A549 (cell line): Measurements from ENCODE around the gene CARMIL1. TPM values are rescaled to one million over a fixed set of nuclear protein-coding genes. Genes with fewer than 3 reads are reported as not detected.

Source experiments
- ATAC-seq, 2 experiments: fragments of 200-7000 bp in 1 of 2; fragments of >200 bp in 1 of 2; cut with Nextera tagmentation in 1 of 2; cut with Tn5 transposase in 1 of 2; 3 replicates each; pipeline versions ENCODE4 v1.8.0 to v1.9.1; 2018 to 2020; ENCODE audit warnings: mild to moderate bottlenecking in 1 of 2, moderate library complexity in 1 of 2
- CTCF ChIA-PET: fragments of 300-600 bp; sonication (Branson Sonifier 250); formaldehyde crosslinking; extraction: SDS; loops from one replicate; lab custom pipeline; 2021; ENCODE audit warnings: antibody characterized with exemption, inconsistent platforms; lab: Yijun Ruan, JAX
- POLR2A ChIA-PET: fragments of 350-600 bp; formaldehyde crosslinking; extraction: SDS; loops from one replicate; lab custom pipeline; 2021; ENCODE audit warnings: antibody characterized with exemption, inconsistent platforms; lab: Yijun Ruan, JAX
- DNase-seq, 2 experiments: peaks; one replicate each; pipeline versions ENCODE4 v3.0.0 to v3.0.0-alpha.2; 2011 to 2016; ENCODE audit warnings: low read depth in 1 of 2, low spot score in 1 of 2
- FAIRE-seq: peaks from 2 replicates; lab custom pipeline; 2011; peaks lifted over from hg19 to GRCh38; lab: Jason Lieb, UNC
- H3K27ac ChIP-seq, 2 experiments: fragments of >200 bp; sonication (Bioruptor Twin); formaldehyde crosslinking; 3 replicates each; pipeline ENCODE4 v1.5.1; 2016 to 2017
- H3K4me1 ChIP-seq: fragments of >200 bp; sonication (Bioruptor Twin); formaldehyde crosslinking; 3 replicates; pipeline ENCODE4 v1.6.1; 2016
- H3K4me2 ChIP-seq: fragments of >200 bp; sonication (Bioruptor Twin); formaldehyde crosslinking; 3 replicates; pipeline ENCODE4 v1.6.1; 2016
- H3K4me3 ChIP-seq: fragments of >200 bp; sonication (Bioruptor Twin); formaldehyde crosslinking; 3 replicates; pipeline ENCODE4 v1.5.1; 2016
- H3K9me3 ChIP-seq: fragments of >200 bp; sonication (Bioruptor Twin); formaldehyde crosslinking; 3 replicates; pipeline ENCODE4 v1.6.1; 2016
- CEBPB ChIP-seq, 2 experiments: fragments of >200 bp in 1 of 2; sonication (Bioruptor Twin) in 1 of 2; formaldehyde crosslinking in 1 of 2; IDR thresholded peaks; 2 replicates each; pipeline ENCODE4 v1.6.1; 2012 to 2016
- CHD4 ChIP-seq: fragments of 200-600 bp; sonication (generic); IDR thresholded peaks from 2 replicates; pipeline ENCODE4 v1.6.1; 2016; ENCODE audit warnings: antibody characterized with exemption, mild to moderate bottlenecking, borderline replicate concordance
- EP300 ChIP-seq, 2 experiments: fragments of >200 bp; sonication (Bioruptor Twin); formaldehyde crosslinking; IDR thresholded peaks; 2 replicates in 1 of 2; 3 replicates in 1 of 2; pipeline ENCODE4 v1.6.1; 2016 to 2017
- ESRRA ChIP-seq: fragments of 150-350 bp; IDR thresholded peaks from 2 replicates; pipeline ENCODE4 v1.6.1; 2014; ENCODE audit warnings: mild to moderate bottlenecking, low read length, borderline replicate concordance
- FOSB ChIP-seq: fragments of 250-450 bp; sonication (Bioruptor Pico); IDR thresholded peaks from 2 replicates; pipeline ENCODE4 v1.5.0; 2020; ENCODE audit warnings: mild to moderate bottlenecking, moderate library complexity
- FOSL2 ChIP-seq, 2 experiments: fragments of 450-650 bp in 1 of 2; fragments of >200 bp in 1 of 2; sonication (Bioruptor Twin) in 1 of 2; formaldehyde crosslinking; IDR thresholded peaks; 2 replicates each; pipeline versions ENCODE4 v1.5.0 to v1.6.1; 2016 to 2020; ENCODE audit warnings: mild to moderate bottlenecking in 1 of 2, moderate library complexity in 1 of 2
- GATA3 ChIP-seq: IDR thresholded peaks from 2 replicates; pipeline ENCODE4 v1.6.1; 2012; ENCODE audit warnings: borderline replicate concordance
- HDAC2 ChIP-seq: fragments of 200-600 bp; sonication (generic); IDR thresholded peaks from 2 replicates; pipeline ENCODE4 v1.6.1; 2016
- JUNB ChIP-seq: fragments of >200 bp; sonication (Bioruptor Twin); formaldehyde crosslinking; IDR thresholded peaks from 2 replicates; pipeline ENCODE4 v1.6.1; 2016
- MAZ ChIP-seq: fragments of 150-350 bp; IDR thresholded peaks from 2 replicates; pipeline ENCODE4 v1.6.1; 2014; ENCODE audit warnings: antibody characterized with exemption, low read depth, low read length, borderline replicate concordance
- POLR2A ChIP-seq: IDR thresholded peaks from 2 replicates; pipeline ENCODE4 v1.6.1; 2012; ENCODE audit warnings: mild to moderate bottlenecking, low read length
- POLR2AphosphoS2 ChIP-seq: conservative IDR thresholded peaks from 2 replicates; pipeline ENCODE4 v1.6.1; 2012; ENCODE audit warnings: low read length, improper control_type of control experiment, inconsistent platforms
- RCOR1 ChIP-seq: fragments of 150-350 bp; IDR thresholded peaks from 2 replicates; pipeline ENCODE4 v1.6.1; 2014; ENCODE audit warnings: antibody characterized with exemption, low read length, low read depth
- SREBF2 ChIP-seq: fragments of 450-650 bp; IDR thresholded peaks from 2 replicates; pipeline ENCODE4 v1.6.1; 2014; ENCODE audit warnings: mild to moderate bottlenecking, moderate library complexity
- TP53 ChIP-seq: fragments of 250-450 bp; sonication (Bioruptor Pico); IDR thresholded peaks from 2 replicates; pipeline ENCODE4 v1.5.0; 2021; ENCODE audit warnings: mild to moderate bottlenecking, moderate library complexity
- ZNF302 ChIP-seq: fragments of 250-450 bp; sonication (Bioruptor Pico); IDR thresholded peaks from 2 replicates; pipeline ENCODE4 v1.9.0; 2021; ENCODE audit warnings: inconsistent platforms, mild to moderate bottlenecking, moderate library complexity
- WGBS: methylation state at CpG from one replicate; pipeline ENCODE4 v1.1.6; 2017; ENCODE audit errors: missing lambda C conversion rate; 5-methylcytosine and 5-hydroxymethylcytosine counted together
- polyA plus RNA-seq, 4 experiments: library from polyadenylated mRNA; depleted of rRNA in 3 of 4; stranded (reverse); fragments of >200 nt; fragmentation: RNase III in 1 of 4; extraction: RNeasy Plus Mini Kit Qiagen cat#74134 plus additional on column Dnase treatment in 1 of 4; gene quantifications; 2 replicates in 3 of 4; 3 replicates in 1 of 4; pipeline ENCODE4 v1.2.3, GENCODE V29; 2011 to 2017
- TF ChIP-seq, protein P1 (sequence below): IDR thresholded peaks from 2 replicates; pipeline ENCODE4 v1.6.1; 2012; ENCODE audit warnings: low read depth, borderline replicate concordance
- TF ChIP-seq, protein P2 (sequence below): fragments of >200 bp; sonication (Bioruptor Twin); formaldehyde crosslinking; IDR thresholded peaks from 2 replicates; pipeline ENCODE4 v1.6.1; 2016
- TF ChIP-seq, protein P3 (sequence below): fragments of 250-450 bp; sonication (Bioruptor Pico); IDR thresholded peaks from 2 replicates; pipeline ENCODE4 v1.5.0; 2020; ENCODE audit warnings: low read depth, mild to moderate bottlenecking, moderate library complexity
- TF ChIP-seq, protein P4 (sequence below): fragments of 200-600 bp; sonication (generic); IDR thresholded peaks from 2 replicates; pipeline ENCODE4 v1.6.1; 2016; ENCODE audit warnings: antibody characterized with exemption, mild to moderate bottlenecking, moderate library complexity
- TF ChIP-seq, protein P5 (sequence below): fragments of 250-450 bp; sonication (Bioruptor Pico); IDR thresholded peaks from 2 replicates; pipeline ENCODE4 v1.5.0; 2021; ENCODE audit warnings: mild to moderate bottlenecking, moderate library complexity, borderline replicate concordance
- TF ChIP-seq, protein P6 (sequence below): fragments of >200 bp; sonication (Bioruptor Twin); formaldehyde crosslinking; IDR thresholded peaks from 3 replicates; pipeline ENCODE4 v1.5.1; 2016

Gene CARMIL1
- polyA plus RNA-seq, 2 of the 4 experiments (the other 2 are of a cell fraction), result 11.5 to 11.8 TPM

DNA sequence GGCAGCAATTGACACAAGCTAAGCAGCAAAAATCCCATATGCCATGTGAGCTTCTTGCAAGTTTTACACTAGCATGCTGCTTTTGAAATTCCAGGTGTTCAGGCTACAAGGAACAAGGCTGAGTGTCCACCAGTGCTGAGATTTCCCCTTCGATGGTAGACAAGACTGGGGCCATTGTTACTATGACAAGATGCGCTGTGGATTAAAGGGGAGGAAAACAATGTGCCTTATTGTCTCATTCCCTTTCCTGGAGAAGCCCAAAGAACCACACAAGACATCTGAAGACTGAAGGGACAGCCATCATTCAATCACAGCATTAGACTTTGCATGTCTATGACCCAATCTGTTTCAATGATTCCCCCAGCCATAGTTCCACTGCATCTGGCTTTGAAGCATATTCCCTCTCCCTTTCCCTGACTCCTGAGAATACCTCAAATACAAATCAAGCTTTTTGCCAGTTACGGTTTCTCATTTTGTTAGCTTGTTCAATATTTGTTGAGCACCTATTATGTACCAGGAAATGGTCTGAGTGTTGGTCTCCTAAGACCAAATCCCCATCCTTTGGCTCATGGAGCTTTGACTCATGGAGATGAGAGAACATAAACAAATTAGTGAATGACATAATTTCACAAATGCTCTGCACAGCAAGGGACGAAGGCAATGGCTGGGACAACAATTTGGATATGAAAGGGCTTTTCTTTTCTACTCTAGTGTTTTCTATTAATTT, 349.5 kb downstream of the CARMIL1 start:
- POLR2A ChIA-PET, result no interaction called here
- FAIRE-seq (no peak), DNase-seq (no peak), ATAC-seq (no peak)
- Histone ChIP-seq H3K9me3 (no peaks in the 10 kb centered on the region), H3K4me3 (no peak overlapping the region), H3K4me1 (no peaks in the 10 kb centered on the region), H3K27ac (no peak overlapping the region), H3K4me2 (no peak overlapping the region)
- WGBS, result 88% methylated on average over 4 of the region's 4 CpGs
- no peak for TF ChIP-seq CHD4
- no peak for TF ChIP-seq ESRRA
- TF ChIP-seq, protein P1, sequence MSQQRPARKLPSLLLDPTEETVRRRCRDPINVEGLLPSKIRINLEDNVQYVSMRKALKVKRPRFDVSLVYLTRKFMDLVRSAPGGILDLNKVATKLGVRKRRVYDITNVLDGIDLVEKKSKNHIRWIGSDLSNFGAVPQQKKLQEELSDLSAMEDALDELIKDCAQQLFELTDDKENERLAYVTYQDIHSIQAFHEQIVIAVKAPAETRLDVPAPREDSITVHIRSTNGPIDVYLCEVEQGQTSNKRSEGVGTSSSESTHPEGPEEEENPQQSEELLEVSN, result no peak
- TF ChIP-seq, protein P2, sequence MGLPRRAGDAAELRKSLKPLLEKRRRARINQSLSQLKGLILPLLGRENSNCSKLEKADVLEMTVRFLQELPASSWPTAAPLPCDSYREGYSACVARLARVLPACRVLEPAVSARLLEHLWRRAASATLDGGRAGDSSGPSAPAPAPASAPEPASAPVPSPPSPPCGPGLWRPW, result no peak
- no peak for TF ChIP-seq POLR2A
- no peak for TF ChIP-seq CEBPB (IDR thresholded peaks at IDR 0.05)
- TF ChIP-seq FOSL2 (IDR thresholded peaks at IDR 0.05), result no peak
- no peak for TF ChIP-seq FOSL2 (CRISPR knock-in tag; IDR thresholded peaks at IDR 0.05)
- TF ChIP-seq, protein P3, sequence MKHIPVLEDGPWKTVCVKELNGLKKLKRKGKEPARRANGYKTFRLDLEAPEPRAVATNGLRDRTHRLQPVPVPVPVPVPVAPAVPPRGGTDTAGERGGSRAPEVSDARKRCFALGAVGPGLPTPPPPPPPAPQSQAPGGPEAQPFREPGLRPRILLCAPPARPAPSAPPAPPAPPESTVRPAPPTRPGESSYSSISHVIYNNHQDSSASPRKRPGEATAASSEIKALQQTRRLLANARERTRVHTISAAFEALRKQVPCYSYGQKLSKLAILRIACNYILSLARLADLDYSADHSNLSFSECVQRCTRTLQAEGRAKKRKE (CRISPR knock-in tag), result no peak
- TF ChIP-seq, protein P4, sequence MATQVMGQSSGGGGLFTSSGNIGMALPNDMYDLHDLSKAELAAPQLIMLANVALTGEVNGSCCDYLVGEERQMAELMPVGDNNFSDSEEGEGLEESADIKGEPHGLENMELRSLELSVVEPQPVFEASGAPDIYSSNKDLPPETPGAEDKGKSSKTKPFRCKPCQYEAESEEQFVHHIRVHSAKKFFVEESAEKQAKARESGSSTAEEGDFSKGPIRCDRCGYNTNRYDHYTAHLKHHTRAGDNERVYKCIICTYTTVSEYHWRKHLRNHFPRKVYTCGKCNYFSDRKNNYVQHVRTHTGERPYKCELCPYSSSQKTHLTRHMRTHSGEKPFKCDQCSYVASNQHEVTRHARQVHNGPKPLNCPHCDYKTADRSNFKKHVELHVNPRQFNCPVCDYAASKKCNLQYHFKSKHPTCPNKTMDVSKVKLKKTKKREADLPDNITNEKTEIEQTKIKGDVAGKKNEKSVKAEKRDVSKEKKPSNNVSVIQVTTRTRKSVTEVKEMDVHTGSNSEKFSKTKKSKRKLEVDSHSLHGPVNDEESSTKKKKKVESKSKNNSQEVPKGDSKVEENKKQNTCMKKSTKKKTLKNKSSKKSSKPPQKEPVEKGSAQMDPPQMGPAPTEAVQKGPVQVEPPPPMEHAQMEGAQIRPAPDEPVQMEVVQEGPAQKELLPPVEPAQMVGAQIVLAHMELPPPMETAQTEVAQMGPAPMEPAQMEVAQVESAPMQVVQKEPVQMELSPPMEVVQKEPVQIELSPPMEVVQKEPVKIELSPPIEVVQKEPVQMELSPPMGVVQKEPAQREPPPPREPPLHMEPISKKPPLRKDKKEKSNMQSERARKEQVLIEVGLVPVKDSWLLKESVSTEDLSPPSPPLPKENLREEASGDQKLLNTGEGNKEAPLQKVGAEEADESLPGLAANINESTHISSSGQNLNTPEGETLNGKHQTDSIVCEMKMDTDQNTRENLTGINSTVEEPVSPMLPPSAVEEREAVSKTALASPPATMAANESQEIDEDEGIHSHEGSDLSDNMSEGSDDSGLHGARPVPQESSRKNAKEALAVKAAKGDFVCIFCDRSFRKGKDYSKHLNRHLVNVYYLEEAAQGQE, result no peak
- TF ChIP-seq HDAC2, result no peak
- TF ChIP-seq SREBF2, result no peak
- TF ChIP-seq, protein P5, sequence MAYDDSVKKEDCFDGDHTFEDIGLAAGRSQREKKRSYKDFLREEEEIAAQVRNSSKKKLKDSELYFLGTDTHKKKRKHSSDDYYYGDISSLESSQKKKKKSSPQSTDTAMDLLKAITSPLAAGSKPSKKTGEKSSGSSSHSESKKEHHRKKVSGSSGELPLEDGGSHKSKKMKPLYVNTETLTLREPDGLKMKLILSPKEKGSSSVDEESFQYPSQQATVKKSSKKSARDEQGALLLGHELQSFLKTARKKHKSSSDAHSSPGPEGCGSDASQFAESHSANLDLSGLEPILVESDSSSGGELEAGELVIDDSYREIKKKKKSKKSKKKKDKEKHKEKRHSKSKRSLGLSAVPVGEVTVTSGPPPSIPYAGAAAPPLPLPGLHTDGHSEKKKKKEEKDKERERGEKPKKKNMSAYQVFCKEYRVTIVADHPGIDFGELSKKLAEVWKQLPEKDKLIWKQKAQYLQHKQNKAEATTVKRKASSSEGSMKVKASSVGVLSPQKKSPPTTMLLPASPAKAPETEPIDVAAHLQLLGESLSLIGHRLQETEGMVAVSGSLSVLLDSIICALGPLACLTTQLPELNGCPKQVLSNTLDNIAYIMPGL, result no peak
- TF ChIP-seq GATA3, result no peak
- TF ChIP-seq JUNB, result no peak
- TF ChIP-seq, protein P6, sequence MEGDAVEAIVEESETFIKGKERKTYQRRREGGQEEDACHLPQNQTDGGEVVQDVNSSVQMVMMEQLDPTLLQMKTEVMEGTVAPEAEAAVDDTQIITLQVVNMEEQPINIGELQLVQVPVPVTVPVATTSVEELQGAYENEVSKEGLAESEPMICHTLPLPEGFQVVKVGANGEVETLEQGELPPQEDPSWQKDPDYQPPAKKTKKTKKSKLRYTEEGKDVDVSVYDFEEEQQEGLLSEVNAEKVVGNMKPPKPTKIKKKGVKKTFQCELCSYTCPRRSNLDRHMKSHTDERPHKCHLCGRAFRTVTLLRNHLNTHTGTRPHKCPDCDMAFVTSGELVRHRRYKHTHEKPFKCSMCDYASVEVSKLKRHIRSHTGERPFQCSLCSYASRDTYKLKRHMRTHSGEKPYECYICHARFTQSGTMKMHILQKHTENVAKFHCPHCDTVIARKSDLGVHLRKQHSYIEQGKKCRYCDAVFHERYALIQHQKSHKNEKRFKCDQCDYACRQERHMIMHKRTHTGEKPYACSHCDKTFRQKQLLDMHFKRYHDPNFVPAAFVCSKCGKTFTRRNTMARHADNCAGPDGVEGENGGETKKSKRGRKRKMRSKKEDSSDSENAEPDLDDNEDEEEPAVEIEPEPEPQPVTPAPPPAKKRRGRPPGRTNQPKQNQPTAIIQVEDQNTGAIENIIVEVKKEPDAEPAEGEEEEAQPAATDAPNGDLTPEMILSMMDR, result no peak
- CTCF ChIA-PET, result no interaction called here

DNA sequence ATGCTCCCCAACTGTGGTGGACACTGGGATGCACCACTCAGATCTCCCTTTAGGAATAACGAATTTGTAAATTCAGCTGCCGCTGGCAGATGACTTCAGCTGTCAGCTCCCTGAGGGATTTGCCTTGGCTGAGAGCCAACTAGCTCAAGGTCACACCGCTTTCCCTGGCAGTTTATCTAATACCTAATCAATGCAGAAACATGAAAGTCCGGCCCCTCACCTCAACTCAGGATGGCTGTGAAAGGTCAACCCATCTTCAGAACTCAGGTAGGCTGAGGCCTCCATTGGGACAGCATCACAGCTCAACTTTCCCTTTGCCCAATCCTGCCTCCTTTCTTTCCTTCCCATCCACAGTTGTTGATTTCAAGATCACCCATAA, 350.0 kb downstream of the CARMIL1 start:
- FAIRE-seq (no peak), DNase-seq (no peak), ATAC-seq (no peak)
- Histone ChIP-seq H3K9me3 (no peaks in the 10 kb centered on the region), H3K4me1 (no peaks in the 10 kb centered on the region), H3K4me3 (no peak overlapping the region), H3K27ac (no peak overlapping the region), H3K4me2 (no peak overlapping the region)
- ChIA-PET POLR2A (no interaction called here), CTCF (no interaction called here)
- 70% methylated on average over 4 of the region's 4 CpGs for WGBS
- TF ChIP-seq FOSB (CRISPR knock-in tag) (no peak), POLR2AphosphoS2 (no peak), ZNF302 (CRISPR knock-in tag) (no peak), MAZ (no peak), RCOR1 (no peak), TP53 (CRISPR knock-in tag) (no peak), EP300 (IDR thresholded peaks at IDR 0.05) (no peak)
- TF ChIP-seq, protein P4, result no peak
